GM18499 (cell line): Measurements from ENCODE around the gene TAGLN2.

ENCODE experiments used
- ATAC-seq: cut with Tn5 transposase; IDR thresholded peaks from one replicate; pipeline ENCODE4 v1.9.1; 2021; ENCODE audit warnings: moderate number of reproducible peaks; ENCODE audit not compliant: insufficient read depth, unreplicated experiment

Gene TAGLN2

GRCh38 chr1:159937054-159937750 lies 11.9 kb upstream of the TAGLN2 start:
- no peak for ATAC-seq

DNA sequence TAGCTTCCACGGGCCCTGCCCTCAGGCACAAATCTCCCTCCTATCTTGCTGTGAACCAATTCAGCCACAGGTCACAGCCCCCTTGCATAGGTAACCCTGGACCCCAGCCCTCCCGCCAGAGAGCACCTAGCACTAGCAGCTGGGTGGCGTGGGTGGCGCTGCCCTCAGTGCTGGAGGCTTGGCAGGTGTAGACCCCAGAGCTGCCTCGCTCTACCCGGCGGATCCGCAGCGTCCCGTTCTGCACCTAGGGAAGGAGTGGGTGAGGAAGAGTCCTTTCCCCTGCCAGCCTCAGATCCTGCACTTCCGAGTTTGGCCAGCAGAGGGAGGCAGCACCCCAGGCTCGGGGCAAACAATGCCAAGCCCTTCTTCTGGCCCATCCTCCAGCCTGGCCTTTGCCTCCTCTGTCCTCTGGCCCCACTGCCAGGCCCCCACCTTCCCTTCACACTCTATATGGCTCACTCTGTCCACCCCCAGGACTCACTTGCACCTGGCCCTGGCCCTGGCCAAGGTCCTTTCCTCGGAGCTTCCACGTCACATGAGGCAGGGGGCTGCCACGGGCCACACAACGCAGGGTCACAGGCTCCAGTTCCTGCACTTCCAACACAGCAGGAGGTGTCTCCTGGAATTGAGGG lies 11.1 kb upstream of the TAGLN2 start:
- ATAC-seq: no peak

- ATAC-seq: no peak
Observed at GRCh38 chr1:159935719-159936272, 10.5 kb upstream of the TAGLN2 start.

- ATAC-seq: no peak
Observed at GRCh38 chr1:159935305-159935704, 10.0 kb upstream of the TAGLN2 start.

- ATAC-seq: no peak
Observed at GRCh38 chr1:159934136-159935039, 9.1 kb upstream of the TAGLN2 start.

- ATAC-seq: no peak
Observed at GRCh38 chr1:159933347-159933746, 8.0 kb upstream of the TAGLN2 start.

- no peak for ATAC-seq
Observed at GRCh38 chr1:159932296-159933285, 7.3 kb upstream of the TAGLN2 start.

GRCh38 chr1:159931795-159932173 lies 6.5 kb upstream of the TAGLN2 start:
- no peak for ATAC-seq

DNA sequence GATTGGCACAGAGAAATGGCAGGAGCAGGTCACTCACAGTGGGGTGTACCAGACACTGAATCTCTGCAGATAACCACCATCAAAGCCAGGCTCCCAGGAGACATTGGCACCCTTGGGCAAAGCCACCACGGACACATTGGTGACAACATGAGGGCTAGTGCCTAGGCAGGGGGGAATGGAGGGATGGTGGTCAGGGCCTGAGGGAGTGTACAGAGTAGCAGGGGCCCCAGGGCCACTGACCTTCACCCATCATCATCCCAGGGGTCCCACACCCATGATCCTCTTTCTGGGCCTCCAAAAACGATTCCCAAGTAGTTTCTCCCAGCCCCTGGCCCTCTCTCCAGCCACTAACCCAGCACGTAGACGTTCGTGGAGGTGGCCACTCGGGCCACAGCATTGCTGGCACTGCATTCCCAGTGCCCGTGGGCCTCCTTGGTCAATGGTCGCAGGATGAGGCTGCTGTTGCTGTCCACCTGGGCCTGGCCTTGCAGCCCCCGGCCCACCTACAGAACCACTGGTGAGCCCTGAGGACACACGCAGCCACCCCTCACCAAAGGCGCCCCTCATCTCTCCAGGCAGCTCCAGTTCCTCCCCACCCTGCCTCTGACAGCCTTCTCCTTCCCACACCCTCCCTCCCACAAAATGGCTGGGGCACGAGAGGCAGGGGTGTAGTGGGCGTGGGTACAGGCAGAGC lies 5.9 kb upstream of the TAGLN2 start:
- ATAC-seq: no peak

- no peak for ATAC-seq
Observed at GRCh38 chr1:159930634-159931033, 5.3 kb upstream of the TAGLN2 start.

DNA sequence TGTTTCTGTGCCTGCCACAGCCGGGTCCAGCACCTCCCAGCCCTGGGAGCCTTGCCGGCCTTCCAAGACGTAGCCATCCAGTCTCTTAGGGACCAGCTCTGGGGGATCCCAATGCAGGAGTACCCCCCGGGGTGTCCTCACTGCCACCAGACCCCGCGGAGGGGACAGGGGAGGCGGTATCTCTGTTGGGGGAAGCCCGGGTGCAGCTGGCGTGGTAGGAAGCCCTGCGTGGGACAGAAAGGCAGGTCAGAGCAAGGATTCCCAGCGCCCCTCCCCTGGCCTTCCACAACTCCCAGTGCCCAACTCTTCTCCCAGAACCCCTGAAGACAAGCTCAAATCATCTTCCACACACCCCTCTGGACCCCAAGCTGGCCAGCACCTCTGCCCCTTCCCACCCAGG lies 4.9 kb upstream of the TAGLN2 start:
- ATAC-seq: no peak

GRCh38 chr1:159929155-159930051 lies 4.1 kb upstream of the TAGLN2 start:
- no peak for ATAC-seq

GRCh38 chr1:159928491-159929050 lies 3.3 kb upstream of the TAGLN2 start:
- no peak for ATAC-seq

DNA sequence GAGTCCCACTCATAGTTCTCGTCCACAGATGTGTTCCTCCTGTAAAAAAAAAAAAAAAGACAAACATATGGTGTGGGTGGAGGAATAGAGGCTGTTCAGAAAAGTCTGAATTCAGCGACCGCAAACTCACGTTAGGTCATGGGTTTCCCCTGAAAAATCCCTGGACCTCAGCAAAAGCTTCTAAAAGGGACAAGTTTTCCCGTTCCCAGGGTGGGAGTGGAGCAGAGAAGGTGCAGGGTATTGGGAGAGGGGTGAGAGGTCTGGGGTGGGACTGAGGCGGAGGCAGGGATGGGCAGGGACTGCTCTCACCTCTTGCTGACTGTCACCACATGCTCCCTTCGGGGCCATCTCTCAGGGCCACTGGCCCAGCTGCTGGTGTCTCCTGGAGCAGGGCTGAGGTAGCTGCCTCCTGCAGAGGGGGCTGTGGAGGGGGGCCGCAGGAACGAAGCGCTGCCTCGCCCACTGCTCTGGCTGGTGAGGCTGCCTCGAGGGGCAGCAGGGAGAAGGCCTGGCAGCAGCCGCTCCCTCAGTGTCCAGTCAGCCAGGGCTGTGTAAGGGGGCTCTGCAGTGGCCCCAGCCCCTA lies 2.6 kb upstream of the TAGLN2 start:
- ATAC-seq: no peak

- no peak for ATAC-seq
Observed at GRCh38 chr1:159927211-159927848, 2.0 kb upstream of the TAGLN2 start.

DNA sequence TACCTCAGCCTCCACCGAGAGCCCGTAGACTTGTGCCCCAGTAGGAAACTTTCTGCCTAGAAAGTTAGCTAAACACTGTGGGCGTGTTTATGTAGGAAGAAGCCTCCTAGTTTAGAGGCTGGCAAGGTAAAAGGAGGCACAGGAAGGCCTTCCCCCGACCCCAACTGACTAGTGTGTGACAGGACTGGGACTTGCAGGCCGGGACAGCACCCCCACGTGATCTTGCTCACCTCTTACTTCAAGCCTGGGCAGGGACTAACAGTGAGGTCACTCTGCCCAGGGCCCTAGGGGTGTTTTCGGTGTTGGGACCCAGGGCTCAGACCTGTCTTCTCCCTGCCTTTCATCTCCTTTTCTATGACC lies 392 bp upstream of the TAGLN2 start:
- ATAC-seq: peak; percentile 4
